ENCODE results near the gene ADD3. TPM values are rescaled to one million over a fixed set of nuclear protein-coding genes. Genes with fewer than 3 reads are reported as not detected.

Gene ADD3
- total and polyA plus RNA-seq, 2 of the 13 experiments (the other 11 are each of a cell fraction or from before 2014, with no cell fraction given): 44.7 to 57.5 TPM

DNA sequence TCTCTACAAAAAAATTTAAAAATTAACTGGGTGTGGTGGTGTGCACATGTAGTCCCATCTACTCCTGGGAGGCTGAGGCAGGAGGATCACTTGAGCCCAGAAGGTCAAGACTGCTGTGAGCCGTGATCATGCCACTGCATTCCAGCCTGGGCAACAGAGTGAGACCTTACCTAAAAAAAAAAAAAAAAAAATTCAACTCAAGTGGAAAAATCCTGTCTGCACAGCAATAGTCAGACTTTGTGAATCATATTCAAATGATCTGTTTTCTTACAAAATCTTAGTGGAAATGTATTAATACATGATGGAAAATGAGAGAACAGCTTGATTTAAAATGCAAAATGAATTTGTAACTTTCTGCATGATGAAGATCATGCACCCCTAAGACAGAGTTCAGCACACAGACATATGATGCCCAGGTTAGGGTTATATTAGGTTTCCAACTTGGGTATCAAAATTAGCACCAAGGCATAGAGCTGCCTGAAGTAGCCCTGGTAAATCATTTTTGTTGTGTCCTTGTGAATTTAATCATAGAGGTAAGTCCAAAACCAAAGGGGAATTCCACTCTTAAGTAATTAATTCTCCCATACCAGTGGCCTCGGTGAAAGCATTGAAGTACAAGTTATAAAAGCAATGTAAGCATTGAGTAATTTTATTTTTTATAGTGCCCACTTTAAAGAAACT is 93.8 kb downstream of the ADD3 start (continued):
- TF ChIP-seq, protein P1, sequence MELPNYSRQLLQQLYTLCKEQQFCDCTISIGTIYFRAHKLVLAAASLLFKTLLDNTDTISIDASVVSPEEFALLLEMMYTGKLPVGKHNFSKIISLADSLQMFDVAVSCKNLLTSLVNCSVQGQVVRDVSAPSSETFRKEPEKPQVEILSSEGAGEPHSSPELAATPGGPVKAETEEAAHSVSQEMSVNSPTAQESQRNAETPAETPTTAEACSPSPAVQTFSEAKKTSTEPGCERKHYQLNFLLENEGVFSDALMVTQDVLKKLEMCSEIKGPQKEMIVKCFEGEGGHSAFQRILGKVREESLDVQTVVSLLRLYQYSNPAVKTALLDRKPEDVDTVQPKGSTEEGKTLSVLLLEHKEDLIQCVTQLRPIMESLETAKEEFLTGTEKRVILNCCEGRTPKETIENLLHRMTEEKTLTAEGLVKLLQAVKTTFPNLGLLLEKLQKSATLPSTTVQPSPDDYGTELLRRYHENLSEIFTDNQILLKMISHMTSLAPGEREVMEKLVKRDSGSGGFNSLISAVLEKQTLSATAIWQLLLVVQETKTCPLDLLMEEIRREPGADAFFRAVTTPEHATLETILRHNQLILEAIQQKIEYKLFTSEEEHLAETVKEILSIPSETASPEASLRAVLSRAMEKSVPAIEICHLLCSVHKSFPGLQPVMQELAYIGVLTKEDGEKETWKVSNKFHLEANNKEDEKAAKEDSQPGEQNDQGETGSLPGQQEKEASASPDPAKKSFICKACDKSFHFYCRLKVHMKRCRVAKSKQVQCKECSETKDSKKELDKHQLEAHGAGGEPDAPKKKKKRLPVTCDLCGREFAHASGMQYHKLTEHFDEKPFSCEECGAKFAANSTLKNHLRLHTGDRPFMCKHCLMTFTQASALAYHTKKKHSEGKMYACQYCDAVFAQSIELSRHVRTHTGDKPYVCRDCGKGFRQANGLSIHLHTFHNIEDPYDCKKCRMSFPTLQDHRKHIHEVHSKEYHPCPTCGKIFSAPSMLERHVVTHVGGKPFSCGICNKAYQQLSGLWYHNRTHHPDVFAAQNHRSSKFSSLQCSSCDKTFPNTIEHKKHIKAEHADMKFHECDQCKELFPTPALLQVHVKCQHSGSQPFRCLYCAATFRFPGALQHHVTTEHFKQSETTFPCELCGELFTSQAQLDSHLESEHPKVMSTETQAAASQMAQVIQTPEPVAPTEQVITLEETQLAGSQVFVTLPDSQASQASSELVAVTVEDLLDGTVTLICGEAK (IDR thresholded peaks at IDR 0.05): no peak
- TF ChIP-seq, protein P1 (CRISPR knock-in tag; IDR thresholded peaks at IDR 0.05): no peak

DNA sequence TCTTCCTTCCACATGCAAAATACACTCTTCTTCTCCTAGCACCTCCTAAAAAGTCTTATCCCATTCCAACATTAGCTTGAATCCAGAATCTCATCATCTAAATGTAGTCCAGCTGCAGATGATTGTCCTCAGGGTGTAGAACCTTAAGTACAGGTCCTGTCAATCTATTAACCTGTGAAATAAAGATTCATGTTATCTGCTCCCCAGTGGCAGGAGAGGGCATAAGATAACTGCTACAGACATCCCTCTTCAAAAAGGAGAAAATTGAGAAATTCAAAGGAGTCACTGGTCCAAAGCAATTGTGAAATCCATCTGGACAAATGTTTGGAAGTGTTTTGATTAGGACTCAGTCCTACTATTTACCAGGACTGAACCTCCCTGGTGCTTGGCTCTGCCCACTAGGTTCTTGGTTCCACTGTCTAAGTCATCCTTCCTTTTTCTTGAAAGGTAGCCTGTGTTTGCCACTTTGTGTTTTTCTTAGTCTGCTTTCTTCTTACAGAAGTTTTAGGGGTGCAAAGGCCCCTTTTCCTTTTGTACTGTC is 96.2 kb downstream of the ADD3 start:
- H4K20me1 ChIP-seq (ENCODE audit: insufficient read depth, low read length): no peaks in the 10 kb centered on the region
- BruUV-seq (replicated peaks): no TSS peak
- POLR2A ChIA-PET: no interaction called here

More for the DNA sequence above, 96.2 kb downstream of the ADD3 start:
- Histone ChIP-seq H3K27ac (ENCODE audit: extremely low read length, insufficient read depth, low read length) (no peak overlapping the region), H3K4me3 (replicated peaks in 1 of 3; ENCODE audit: insufficient read depth in 1 of 3, low read depth in 2 of 3, low read length in 3 of 3) (no peak overlapping the region), H3K79me2 (ENCODE audit: insufficient read depth, low read length) (no peaks in the 10 kb centered on the region), H3K9ac (ENCODE audit: insufficient read depth, low read depth, low read length) (no peak overlapping the region), H3K4me1 (ENCODE audit: insufficient read depth, low read length) (no peaks in the 10 kb centered on the region), H3K36me3 (replicated peaks in 1 of 2; ENCODE audit: control insufficient read depth in 1 of 2, insufficient read depth in 2 of 2, low read length in 2 of 2) (peaks cover 4 to 25% of the 10 kb centered on the region in 2 experiments; a peak in 4 of 5 replicates), H3K9me3 (ENCODE audit: low read length) (no peaks in the 10 kb centered on the region), H2AFZ (ENCODE audit: low read length) (no peak overlapping the region), H3K27me3 (ENCODE audit: control insufficient read depth in 1 of 2, insufficient read depth in 2 of 2, low read length in 2 of 2) (no peaks in the 10 kb centered on the region), H3K4me2 (ENCODE audit: low read depth, low read length) (no peak overlapping the region)
- no peak for DNase-seq (ENCODE audit: low spot score)
- CTCF ChIA-PET (ENCODE audit: low intra/inter-chr PET ratio, low total read pairs): no interaction called here
- no peak for FAIRE-seq
- ATAC-seq: no peak
- in situ Hi-C loops (cut with HindIII; ENCODE audit: extremely low pct_ligation_motif_present, low pct_unique_long_range_greater_than_20kb) (no loop called here), intact Hi-C loops (cut with micrococcal nuclease; ENCODE audit: unreplicated experiment) (no loop called here)
- TF ChIP-seq HNRNPH1 (optimal IDR thresholded peaks at IDR 0.05; ENCODE audit: low read depth, low read length) (no peak), THAP11 (CRISPR knock-in tag; IDR thresholded peaks at IDR 0.05) (no peak), NFATC3 (CRISPR knock-in tag; IDR thresholded peaks at IDR 0.05) (no peak), ZNF225 (CRISPR knock-in tag; IDR thresholded peaks at IDR 0.05) (no peak)
- TF ChIP-seq, protein P2, sequence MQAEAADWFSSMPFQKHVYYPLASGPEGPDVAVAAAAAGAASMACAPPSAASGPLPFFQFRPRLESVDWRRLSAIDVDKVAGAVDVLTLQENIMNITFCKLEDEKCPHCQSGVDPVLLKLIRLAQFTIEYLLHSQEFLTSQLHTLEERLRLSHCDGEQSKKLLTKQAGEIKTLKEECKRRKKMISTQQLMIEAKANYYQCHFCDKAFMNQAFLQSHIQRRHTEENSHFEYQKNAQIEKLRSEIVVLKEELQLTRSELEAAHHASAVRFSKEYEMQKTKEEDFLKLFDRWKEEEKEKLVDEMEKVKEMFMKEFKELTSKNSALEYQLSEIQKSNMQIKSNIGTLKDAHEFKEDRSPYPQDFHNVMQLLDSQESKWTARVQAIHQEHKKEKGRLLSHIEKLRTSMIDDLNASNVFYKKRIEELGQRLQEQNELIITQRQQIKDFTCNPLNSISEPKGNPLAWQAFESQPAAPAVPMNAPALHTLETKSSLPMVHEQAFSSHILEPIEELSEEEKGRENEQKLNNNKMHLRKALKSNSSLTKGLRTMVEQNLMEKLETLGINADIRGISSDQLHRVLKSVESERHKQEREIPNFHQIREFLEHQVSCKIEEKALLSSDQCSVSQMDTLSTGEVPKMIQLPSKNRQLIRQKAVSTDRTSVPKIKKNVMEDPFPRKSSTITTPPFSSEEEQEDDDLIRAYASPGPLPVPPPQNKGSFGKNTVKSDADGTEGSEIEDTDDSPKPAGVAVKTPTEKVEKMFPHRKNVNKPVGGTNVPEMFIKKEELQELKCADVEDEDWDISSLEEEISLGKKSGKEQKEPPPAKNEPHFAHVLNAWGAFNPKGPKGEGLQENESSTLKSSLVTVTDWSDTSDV (CRISPR knock-in tag; IDR thresholded peaks at IDR 0.05): no peak
- TF ChIP-seq, protein P3, sequence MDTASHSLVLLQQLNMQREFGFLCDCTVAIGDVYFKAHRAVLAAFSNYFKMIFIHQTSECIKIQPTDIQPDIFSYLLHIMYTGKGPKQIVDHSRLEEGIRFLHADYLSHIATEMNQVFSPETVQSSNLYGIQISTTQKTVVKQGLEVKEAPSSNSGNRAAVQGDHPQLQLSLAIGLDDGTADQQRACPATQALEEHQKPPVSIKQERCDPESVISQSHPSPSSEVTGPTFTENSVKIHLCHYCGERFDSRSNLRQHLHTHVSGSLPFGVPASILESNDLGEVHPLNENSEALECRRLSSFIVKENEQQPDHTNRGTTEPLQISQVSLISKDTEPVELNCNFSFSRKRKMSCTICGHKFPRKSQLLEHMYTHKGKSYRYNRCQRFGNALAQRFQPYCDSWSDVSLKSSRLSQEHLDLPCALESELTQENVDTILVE (CRISPR knock-in tag; IDR thresholded peaks at IDR 0.05): no peak

All from HepG2 (cell line).